PC-9 (cell line): Measurements from ENCODE around the gene MADCAM1. TPM values are rescaled to one million over a fixed set of nuclear protein-coding genes. Genes with fewer than 3 reads are reported as not detected.

Experiments used
- BruUV-seq: library from RNA; stranded (reverse); fragments of 400-500 nt; replicated peaks from 2 replicates; lab custom pipeline; 2021; lab: Mats Ljungman, UMichigan
- CTCF ChIA-PET: fragments of 300-600 bp; sonication (Branson Sonifier 250); formaldehyde crosslinking; loops from one replicate; lab custom pipeline; 2022; ENCODE audit warnings: antibody characterized with exemption; lab: Charles Lee
- POLR2A ChIA-PET: fragments of 300-600 bp; sonication (Branson Sonifier 250); formaldehyde crosslinking; loops from one replicate; lab custom pipeline; 2022; ENCODE audit warnings: antibody characterized with exemption; ENCODE audit not compliant: unreplicated experiment; lab: Charles Lee
- DNase-seq, 2 experiments: peaks; one replicate each; pipeline versions ENCODE4 v3.0.0 to v3.0.0-alpha.2; 2015 to 2022; ENCODE audit warnings: mixed read lengths in 1 of 2
- H2AFZ ChIP-seq: fragments of 200-600 bp; sonication (generic); 2 replicates; pipeline ENCODE4 v1.8.1; 2017; ENCODE audit warnings: antibody characterized with exemption
- H3F3A ChIP-seq: fragments of 200-600 bp; sonication (generic); 2 replicates; pipeline ENCODE4 v1.8.1; 2017; ENCODE audit warnings: antibody characterized with exemption, mild to moderate bottlenecking, low read depth; ENCODE audit not compliant: insufficient read depth
- H3K27ac ChIP-seq: fragments of 200-600 bp; sonication (generic); 2 replicates; pipeline ENCODE4 v1.6.1; 2016; ENCODE audit warnings: mixed run types
- H3K27me3 ChIP-seq: fragments of 200-600 bp; sonication (generic); 2 replicates; pipeline ENCODE4 v1.6.1; 2016; ENCODE audit warnings: low read depth, mixed run types; ENCODE audit not compliant: insufficient read depth
- H3K36me3 ChIP-seq: fragments of 200-600 bp; sonication (generic); 2 replicates; pipeline ENCODE4 v1.6.1; 2016; ENCODE audit warnings: low read depth, mixed run types
- H3K4me1 ChIP-seq: fragments of 200-600 bp; sonication (generic); replicated peaks from 2 replicates; pipeline ENCODE4 v1.6.1; 2016; ENCODE audit warnings: mixed run types; ENCODE audit not compliant: insufficient read depth
- H3K4me2 ChIP-seq: fragments of 200-600 bp; sonication (generic); 2 replicates; pipeline ENCODE4 v1.6.1; 2017; ENCODE audit warnings: mixed run types
- H3K4me3 ChIP-seq: fragments of 200-600 bp; sonication (generic); 2 replicates; pipeline ENCODE4 v1.6.1; 2016; ENCODE audit warnings: mixed run types
- H3K79me2 ChIP-seq: fragments of 200-600 bp; sonication (generic); 2 replicates; pipeline ENCODE4 v1.6.1; 2017; ENCODE audit warnings: low read depth, mixed run types
- H3K9me2 ChIP-seq: fragments of 200-600 bp; sonication (generic); 2 replicates; pipeline ENCODE4 v1.8.1; 2017; ENCODE audit warnings: mild to moderate bottlenecking; ENCODE audit not compliant: insufficient read depth
- H3K9me3 ChIP-seq: fragments of 200-600 bp; sonication (generic); 2 replicates; pipeline ENCODE4 v1.8.1; 2016; ENCODE audit warnings: low read depth; ENCODE audit not compliant: insufficient read depth
- H4K20me1 ChIP-seq: fragments of 200-600 bp; sonication (generic); 2 replicates; pipeline ENCODE4 v1.8.1; 2017; ENCODE audit not compliant: insufficient read depth
- CTCF ChIP-seq: fragments of 200-600 bp; sonication (generic); conservative IDR thresholded peaks from 2 replicates; pipeline ENCODE4 v1.6.1; 2017; ENCODE audit warnings: mixed run types, antibody characterized with exemption, mild to moderate bottlenecking, moderate library complexity
- EZH2 ChIP-seq: fragments of 200-600 bp; sonication (generic); IDR thresholded peaks from 2 replicates; pipeline ENCODE4 v1.8.0; 2017; ENCODE audit warnings: antibody characterized with exemption, low read depth
- intact Hi-C: fragments of 100-400 bp; cut with micrococcal nuclease; formaldehyde crosslinking; loops from one replicate; pipeline ENCODE4 v1.10.0; 2022; ENCODE audit not compliant: unreplicated experiment
- total RNA-seq: library from RNA; stranded (reverse); gene quantifications from 2 replicates; pipeline ENCODE4 v1.2.3, GENCODE V29; 2021

The MADCAM1 gene
- total RNA-seq, 1 experiment from 2014 or later: 1.1 TPM

DNA sequence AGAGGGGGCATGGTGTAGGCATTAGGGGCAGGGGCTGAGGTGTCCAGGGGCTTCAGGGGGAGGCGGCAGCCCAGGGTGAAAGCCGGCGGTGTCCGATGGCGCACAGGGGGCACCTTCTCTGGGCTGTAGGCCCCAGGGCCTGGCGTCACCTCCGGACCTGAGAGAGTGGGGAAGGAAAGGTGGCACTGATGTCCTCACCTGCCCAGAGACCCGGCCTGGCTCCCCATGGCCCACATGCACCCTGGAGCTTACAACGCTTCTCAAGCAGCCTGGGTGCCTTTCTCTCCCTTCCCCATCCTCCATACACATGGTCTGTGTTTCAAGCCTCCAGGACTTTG lies 32.1 kb upstream of the MADCAM1 start:
- BruUV-seq: no TSS peak
- POLR2A ChIA-PET: no interaction called here

GRCh38 chr19:465056-465816 lies 31.1 kb upstream of the MADCAM1 start:
- Histone ChIP-seq H3K9me2 (no peaks in the 10 kb centered on the region), H3K79me2 (no peaks in the 10 kb centered on the region), H3K4me1 (no peaks in the 10 kb centered on the region), H3K27me3 (peaks cover 16% of the 10 kb centered on the region; the same call in 1 of the 2 replicates), H3K4me3 (no peak overlapping the region), H4K20me1 (no peaks in the 10 kb centered on the region), H3K4me2 (no peak overlapping the region), H3K9me3 (no peaks in the 10 kb centered on the region), H3F3A (peaks cover 8% of the 10 kb centered on the region; the same call in 1 of the 2 replicates), H3K27ac (no peak overlapping the region), H3K36me3 (no peaks in the 10 kb centered on the region), H2AFZ (no peak overlapping the region)
- no peak for TF ChIP-seq CTCF
- TF ChIP-seq EZH2: no peak
- CTCF ChIA-PET: no interaction called here
- POLR2A ChIA-PET: no interaction called here
- BruUV-seq: no TSS peak
- intact Hi-C loops: no loop called here
- DNase-seq: no peak

More for the DNA sequence above, 32.1 kb upstream of the MADCAM1 start:
- TF ChIP-seq EZH2 (no peak), CTCF (no peak)
- Histone ChIP-seq H2AFZ (no peak overlapping the region), H3F3A (peaks cover 13% of the 10 kb centered on the region; the same call in 1 of the 2 replicates), H3K4me3 (no peak overlapping the region), H3K9me2 (no peaks in the 10 kb centered on the region), H3K4me2 (no peak overlapping the region), H3K9me3 (no peaks in the 10 kb centered on the region), H3K36me3 (no peaks in the 10 kb centered on the region), H3K27ac (no peak overlapping the region), H4K20me1 (no peaks in the 10 kb centered on the region), H3K4me1 (no peaks in the 10 kb centered on the region), H3K27me3 (peaks cover 23% of the 10 kb centered on the region; the same call in 1 of the 2 replicates), H3K79me2 (no peaks in the 10 kb centered on the region)
- CTCF ChIA-PET: no interaction called here
- DNase-seq: no peak
- intact Hi-C loops: no loop called here

DNA sequence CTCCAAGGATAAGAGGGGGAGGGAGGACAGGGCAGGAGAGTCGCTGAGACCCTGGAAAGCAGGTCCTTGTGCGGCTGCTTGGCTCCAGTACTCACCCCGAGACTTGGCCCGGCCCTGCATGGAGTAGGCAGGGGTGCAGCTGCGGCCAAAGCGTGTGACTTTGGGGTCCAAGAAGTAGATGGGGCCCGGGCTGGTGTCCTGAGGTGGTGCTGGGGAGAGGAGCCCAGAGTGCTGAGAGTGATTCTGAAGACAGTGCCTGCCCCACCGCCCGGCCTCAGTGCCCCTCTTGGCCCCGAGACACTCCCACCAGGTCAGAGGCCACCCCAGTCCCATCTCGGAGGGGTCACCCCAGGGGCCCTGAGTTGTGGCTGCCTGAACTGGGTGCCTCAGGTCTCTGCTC lies 28.7 kb upstream of the MADCAM1 start:
- DNase-seq: no peak
- no peaks in the 10 kb centered on the region for H3K9me2 ChIP-seq
- ChIA-PET POLR2A (no interaction called here), CTCF (no interaction called here)
- no peak overlapping the region for H2AFZ ChIP-seq
- no peaks in the 10 kb centered on the region for H4K20me1 ChIP-seq
- BruUV-seq: no TSS peak
- H3K4me3 ChIP-seq: no peak overlapping the region
- intact Hi-C loops: no loop called here
- H3K79me2 ChIP-seq: no peaks in the 10 kb centered on the region
- H3K27ac ChIP-seq: no peak overlapping the region
- H3K4me2 ChIP-seq: no peak overlapping the region
- peaks cover 3% of the 10 kb centered on the region; the same call in 1 of the 2 replicates for H3F3A ChIP-seq
- TF ChIP-seq EZH2: no peak
- no peaks in the 10 kb centered on the region for H3K9me3 ChIP-seq
- no peaks in the 10 kb centered on the region for H3K36me3 ChIP-seq
- H3K27me3 ChIP-seq: peaks cover 16% of the 10 kb centered on the region; the same call in 1 of the 2 replicates
- no peaks in the 10 kb centered on the region for H3K4me1 ChIP-seq
